IMR-90 (cell line): ENCODE results near the gene MYO10.

ENCODE experiments used
- SMC3 ChIP-seq: fragments of 150-350 bp; IDR thresholded peaks from 2 replicates; pipeline ENCODE4 v1.6.1; 2016; ENCODE audit warnings: low read depth, mild to moderate bottlenecking, antibody characterized with exemption, low read length, moderate library complexity
- TF ChIP-seq, protein P1 (sequence below): conservative IDR thresholded peaks from 2 replicates; pipeline ENCODE4 v1.5.1; 2012; ENCODE audit warnings: mild to moderate bottlenecking, low read depth, low read length, improper control_type of control experiment

DNA sequence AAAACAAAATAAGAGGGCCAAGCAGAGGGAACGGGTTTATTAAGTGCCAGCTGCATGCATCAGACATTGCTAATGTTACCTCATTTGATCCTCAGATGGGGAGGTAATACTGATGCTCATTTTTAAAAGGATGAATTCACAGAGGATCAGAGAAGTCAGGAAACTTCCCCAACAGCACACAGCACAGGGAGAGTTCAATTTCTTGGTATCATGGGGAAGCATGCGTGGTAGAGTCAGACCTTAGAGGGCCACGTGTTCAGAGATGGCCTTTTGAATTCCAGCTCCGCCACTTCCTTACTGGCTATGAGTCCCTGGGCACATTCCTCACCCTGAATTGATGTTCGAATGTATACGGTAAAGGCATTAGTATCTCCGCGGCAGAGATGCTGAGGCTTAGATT, 108.3 kb downstream of the MYO10 start:
- TF ChIP-seq, protein P1, sequence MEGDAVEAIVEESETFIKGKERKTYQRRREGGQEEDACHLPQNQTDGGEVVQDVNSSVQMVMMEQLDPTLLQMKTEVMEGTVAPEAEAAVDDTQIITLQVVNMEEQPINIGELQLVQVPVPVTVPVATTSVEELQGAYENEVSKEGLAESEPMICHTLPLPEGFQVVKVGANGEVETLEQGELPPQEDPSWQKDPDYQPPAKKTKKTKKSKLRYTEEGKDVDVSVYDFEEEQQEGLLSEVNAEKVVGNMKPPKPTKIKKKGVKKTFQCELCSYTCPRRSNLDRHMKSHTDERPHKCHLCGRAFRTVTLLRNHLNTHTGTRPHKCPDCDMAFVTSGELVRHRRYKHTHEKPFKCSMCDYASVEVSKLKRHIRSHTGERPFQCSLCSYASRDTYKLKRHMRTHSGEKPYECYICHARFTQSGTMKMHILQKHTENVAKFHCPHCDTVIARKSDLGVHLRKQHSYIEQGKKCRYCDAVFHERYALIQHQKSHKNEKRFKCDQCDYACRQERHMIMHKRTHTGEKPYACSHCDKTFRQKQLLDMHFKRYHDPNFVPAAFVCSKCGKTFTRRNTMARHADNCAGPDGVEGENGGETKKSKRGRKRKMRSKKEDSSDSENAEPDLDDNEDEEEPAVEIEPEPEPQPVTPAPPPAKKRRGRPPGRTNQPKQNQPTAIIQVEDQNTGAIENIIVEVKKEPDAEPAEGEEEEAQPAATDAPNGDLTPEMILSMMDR, result no peak
- TF ChIP-seq SMC3, result no peak
